Chondrocyte (in vitro differentiated cells): ENCODE measurements around the gene PHKG2. TPM values are rescaled to one million over a fixed set of nuclear protein-coding genes. Genes with fewer than 3 reads are reported as not detected.
"Not testable (repeated sequence)": the region's sequence is repeated elsewhere in the genome, so short reads cannot be mapped to it uniquely, and the experiment has no call there.

Experiments used
- DNase-seq: peaks from one replicate; pipeline ENCODE4 v3.0.0; 2021; ENCODE audit warnings: mixed read lengths, low spot score
- H3K27ac Mint-ChIP-seq: one replicate; pipeline ENCODE4 v1.8.0; 2021; ENCODE audit warnings: mild to moderate bottlenecking, moderate library complexity, mixed read lengths; ENCODE audit not compliant: unreplicated experiment
- H3K27me3 Mint-ChIP-seq: 2 replicates; pipeline ENCODE4 v1.8.0; 2021; ENCODE audit warnings: low read depth, mixed read lengths
- H3K36me3 Mint-ChIP-seq: 2 replicates; pipeline ENCODE4 v1.8.0; 2021; ENCODE audit warnings: low read depth, mixed read lengths
- H3K4me1 Mint-ChIP-seq: 2 replicates; pipeline ENCODE4 v1.8.0; 2021; ENCODE audit warnings: low read depth, mild to moderate bottlenecking, mixed read lengths
- H3K4me3 Mint-ChIP-seq: one replicate; pipeline ENCODE4 v1.8.0; 2021; ENCODE audit warnings: mild to moderate bottlenecking, moderate library complexity, mixed read lengths; ENCODE audit not compliant: unreplicated experiment
- H3K9me3 Mint-ChIP-seq: 2 replicates; pipeline ENCODE4 v1.8.0; 2021; ENCODE audit warnings: low read depth, mixed read lengths
- CTCF ChIP-seq: fragments of 200-600 bp; sonication (generic); IDR thresholded peaks from 2 replicates; pipeline ENCODE4 v1.5.0; 2021; ENCODE audit warnings: antibody characterized with exemption, mild to moderate bottlenecking, moderate library complexity
- total RNA-seq: library from RNA; stranded (reverse); gene quantifications from 3 replicates; pipeline ENCODE4 v1.2.1, GENCODE V29; 2021

Gene PHKG2
- total RNA-seq, 1 donor from 2014 or later: 19.0 TPM

- Mint-ChIP-seq H3K4me3 (peak overlapping the region; percentile 44), H3K36me3 (peaks cover 16% of the 10 kb centered on the region), H3K27me3 (no peaks in the 10 kb centered on the region), H3K4me1 (peaks cover 23% of the 10 kb centered on the region), H3K9me3 (no peaks in the 10 kb centered on the region), H3K27ac (peak overlapping the region; percentile 61)
- no peak for DNase-seq
- TF ChIP-seq CTCF: no peak
These were observed 47.3 kb upstream of the PHKG2 start for GRCh38 chr16:30700971-30701370.

- H3K27me3 Mint-ChIP-seq, H3K9me3 Mint-ChIP-seq, DNase-seq, H3K4me3 Mint-ChIP-seq: not testable (repeated sequence)
- Mint-ChIP-seq H3K36me3 (peaks cover 30% of the 10 kb centered on the region), H3K4me1 (peaks cover 15% of the 10 kb centered on the region), H3K27ac (peak overlapping the region; percentile 49)
These were observed 45.2 kb upstream of the PHKG2 start for GRCh38 chr16:30703071-30703470.

GRCh38 chr16:30703971-30704370, 44.3 kb upstream of the PHKG2 start:
- Mint-ChIP-seq H3K27me3 (no peaks in the 10 kb centered on the region), H3K27ac (no peak overlapping the region), H3K4me3 (no peak overlapping the region), H3K9me3 (no peaks in the 10 kb centered on the region), H3K36me3 (peaks cover 30% of the 10 kb centered on the region), H3K4me1 (peaks cover 15% of the 10 kb centered on the region)
- DNase-seq: no peak
- no peak for TF ChIP-seq CTCF

- Mint-ChIP-seq H3K27ac (peak overlapping the region; percentile 41), H3K9me3 (no peaks in the 10 kb centered on the region), H3K4me3 (no peak overlapping the region), H3K36me3 (peaks cover 42% of the 10 kb centered on the region), H3K27me3 (no peaks in the 10 kb centered on the region), H3K4me1 (no peaks in the 10 kb centered on the region)
- no peak for TF ChIP-seq CTCF
- DNase-seq: no peak
These were observed 42.2 kb upstream of the PHKG2 start for GRCh38 chr16:30706046-30706445.

GRCh38 chr16:30710971-30711370, 37.3 kb upstream of the PHKG2 start:
- no peak for DNase-seq
- Mint-ChIP-seq H3K27ac (no peak overlapping the region), H3K36me3 (peaks cover 62% of the 10 kb centered on the region), H3K4me3 (no peak overlapping the region), H3K4me1 (peaks cover 6% of the 10 kb centered on the region), H3K27me3 (no peaks in the 10 kb centered on the region), H3K9me3 (no peaks in the 10 kb centered on the region)
- no peak for TF ChIP-seq CTCF

GRCh38 chr16:30711712-30712111, 36.5 kb upstream of the PHKG2 start:
- no peak for TF ChIP-seq CTCF
- Mint-ChIP-seq H3K27me3 (no peaks in the 10 kb centered on the region), H3K27ac (no peak overlapping the region), H3K4me1 (peaks cover 6% of the 10 kb centered on the region), H3K9me3 (no peaks in the 10 kb centered on the region), H3K4me3 (no peak overlapping the region), H3K36me3 (peaks cover 67% of the 10 kb centered on the region)
- DNase-seq: no peak
